Fibroblast of peridontal ligament (primary cell): ENCODE measurements around the gene MEIS1.
"Not testable (repeated sequence)": the region's sequence is repeated elsewhere in the genome, so short reads cannot be mapped to it uniquely, and the experiment has no call there.

Experiments used
- DNase-seq: peaks from one replicate; pipeline ENCODE4 v3.0.0-alpha.2; 2010; ENCODE audit errors: extremely low read depth

Gene MEIS1

GRCh38 chr2:66434679-66435548 lies at the start of gene MEIS1:
TSS of gene MEIS1 (plus strand) at chr2:66435125. CDS start at chr2:66435857, 732 bp downstream.
- peak; percentile 58 for DNase-seq

GRCh38 chr2:66387016-66387753 lies 47.7 kb upstream of the MEIS1 start:
- no peak for DNase-seq

GRCh38 chr2:66389651-66390131 lies 45.2 kb upstream of the MEIS1 start:
- DNase-seq, result no peak

- DNase-seq, result no peak
These were observed 44.8 kb upstream of the MEIS1 start for GRCh38 chr2:66390152-66390551.

GRCh38 chr2:66390811-66391210 lies 44.1 kb upstream of the MEIS1 start:
- DNase-seq, result no peak

- DNase-seq, result not testable (repeated sequence)
These were observed 43.7 kb upstream of the MEIS1 start for GRCh38 chr2:66391240-66391639.

GRCh38 chr2:66405473-66405872 lies 29.5 kb upstream of the MEIS1 start:
- DNase-seq, result no peak

- DNase-seq, result no peak
These were observed 26.0 kb upstream of the MEIS1 start for GRCh38 chr2:66408905-66409304.

- no peak for DNase-seq
These were observed 22.1 kb upstream of the MEIS1 start for GRCh38 chr2:66412874-66413273.

GRCh38 chr2:66414896-66415295 lies 20.0 kb upstream of the MEIS1 start:
- DNase-seq, result no peak

GRCh38 chr2:66418381-66418780 lies 16.5 kb upstream of the MEIS1 start:
- no peak for DNase-seq

GRCh38 chr2:66421612-66422011 lies 13.3 kb upstream of the MEIS1 start:
- DNase-seq, result no peak

- DNase-seq, result no peak
These were observed 11.4 kb upstream of the MEIS1 start for GRCh38 chr2:66423391-66424124.

- no peak for DNase-seq
These were observed 8.4 kb upstream of the MEIS1 start for GRCh38 chr2:66426244-66427111.

GRCh38 chr2:66427300-66427699 lies 7.6 kb upstream of the MEIS1 start:
- DNase-seq, result no peak

GRCh38 chr2:66428986-66429612 lies 5.8 kb upstream of the MEIS1 start:
- DNase-seq, result peak; percentile 67

GRCh38 chr2:66429693-66430504 lies 5.0 kb upstream of the MEIS1 start:
- DNase-seq, result no peak

- no peak for DNase-seq
These were observed 4.2 kb upstream of the MEIS1 start for GRCh38 chr2:66430505-66431273.

GRCh38 chr2:66431274-66431642 lies 3.7 kb upstream of the MEIS1 start:
- DNase-seq, result no peak
